ENCODE results near the gene PLXDC2. TPM values are rescaled to one million over a fixed set of nuclear protein-coding genes. Genes with fewer than 3 reads are reported as not detected.

Gene PLXDC2
- total RNA-seq, 1 donor from 2014 or later = 51.3 TPM

DNA sequence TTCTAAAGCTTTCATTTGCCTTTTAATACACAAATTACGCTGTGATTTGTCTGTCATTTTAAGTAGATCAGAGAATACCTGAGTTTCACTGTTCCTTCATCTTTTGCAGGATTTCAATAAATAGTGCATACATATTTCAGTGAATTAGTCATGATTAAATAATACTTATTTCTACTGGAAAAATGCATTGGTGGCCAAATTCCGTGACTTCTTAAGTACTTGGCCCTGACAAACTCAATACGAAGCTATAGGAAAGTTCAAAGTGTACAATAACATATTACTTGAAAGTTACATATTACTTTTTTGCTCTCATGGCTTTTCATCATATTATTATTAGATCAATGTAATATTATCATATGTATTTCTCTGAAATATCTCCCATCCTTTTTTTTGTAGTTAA lies 16.1 kb upstream of the PLXDC2 start:
- Histone ChIP-seq H3K27me3 (no peaks in the 10 kb centered on the region), H3K27ac (no peak overlapping the region), H3K36me3 (no peaks in the 10 kb centered on the region), H3K4me1 (no peaks in the 10 kb centered on the region), H3K4me3 (no peak overlapping the region), H3K9me3 (no peaks in the 10 kb centered on the region)
- no peak for DNase-seq (ENCODE audit: extremely low spot score in 2 of 2)
- intact Hi-C loops (cut with DNase I) = no loop called here
- no peak for TF ChIP-seq POLR2AphosphoS5 (IDR thresholded peaks at IDR 0.05; ENCODE audit: insufficient read depth in 1 of 2, low read depth in 1 of 2)
- no peak for TF ChIP-seq POLR2A (IDR thresholded peaks at IDR 0.05)
- TF ChIP-seq, protein P1, sequence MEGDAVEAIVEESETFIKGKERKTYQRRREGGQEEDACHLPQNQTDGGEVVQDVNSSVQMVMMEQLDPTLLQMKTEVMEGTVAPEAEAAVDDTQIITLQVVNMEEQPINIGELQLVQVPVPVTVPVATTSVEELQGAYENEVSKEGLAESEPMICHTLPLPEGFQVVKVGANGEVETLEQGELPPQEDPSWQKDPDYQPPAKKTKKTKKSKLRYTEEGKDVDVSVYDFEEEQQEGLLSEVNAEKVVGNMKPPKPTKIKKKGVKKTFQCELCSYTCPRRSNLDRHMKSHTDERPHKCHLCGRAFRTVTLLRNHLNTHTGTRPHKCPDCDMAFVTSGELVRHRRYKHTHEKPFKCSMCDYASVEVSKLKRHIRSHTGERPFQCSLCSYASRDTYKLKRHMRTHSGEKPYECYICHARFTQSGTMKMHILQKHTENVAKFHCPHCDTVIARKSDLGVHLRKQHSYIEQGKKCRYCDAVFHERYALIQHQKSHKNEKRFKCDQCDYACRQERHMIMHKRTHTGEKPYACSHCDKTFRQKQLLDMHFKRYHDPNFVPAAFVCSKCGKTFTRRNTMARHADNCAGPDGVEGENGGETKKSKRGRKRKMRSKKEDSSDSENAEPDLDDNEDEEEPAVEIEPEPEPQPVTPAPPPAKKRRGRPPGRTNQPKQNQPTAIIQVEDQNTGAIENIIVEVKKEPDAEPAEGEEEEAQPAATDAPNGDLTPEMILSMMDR (IDR thresholded peaks at IDR 0.05) = no peak

DNA sequence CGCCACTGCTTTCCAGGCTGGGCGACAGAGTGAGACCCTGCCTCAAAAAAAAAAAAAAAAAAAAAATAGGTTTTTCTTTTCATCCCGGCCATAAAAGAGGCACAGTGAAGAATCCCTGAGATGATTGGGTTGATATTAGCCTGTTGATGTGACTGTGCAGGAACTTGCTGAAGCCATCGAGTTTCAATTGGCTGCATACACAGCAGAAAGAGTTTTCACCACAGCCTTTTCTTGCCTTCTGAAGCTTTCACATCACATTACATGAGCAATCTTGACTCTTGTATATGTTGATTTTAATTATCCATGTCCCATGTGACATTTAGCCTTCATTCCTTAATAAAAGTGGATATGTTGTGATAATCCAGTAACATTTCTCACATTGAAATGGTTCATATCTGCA lies 14.9 kb upstream of the PLXDC2 start:
- Histone ChIP-seq H3K36me3 (no peaks in the 10 kb centered on the region), H3K27ac (no peak overlapping the region), H3K9me3 (no peaks in the 10 kb centered on the region), H3K4me1 (no peaks in the 10 kb centered on the region), H3K27me3 (no peaks in the 10 kb centered on the region), H3K4me3 (no peak overlapping the region)
- DNase-seq (ENCODE audit: extremely low spot score in 2 of 2) = no peak
- intact Hi-C loops (cut with DNase I) = no loop called here
- TF ChIP-seq, protein P1 (IDR thresholded peaks at IDR 0.05) = no peak
- no peak for TF ChIP-seq POLR2A (IDR thresholded peaks at IDR 0.05)
- TF ChIP-seq POLR2AphosphoS5 (IDR thresholded peaks at IDR 0.05; ENCODE audit: insufficient read depth in 1 of 2, low read depth in 1 of 2) = no peak

DNA sequence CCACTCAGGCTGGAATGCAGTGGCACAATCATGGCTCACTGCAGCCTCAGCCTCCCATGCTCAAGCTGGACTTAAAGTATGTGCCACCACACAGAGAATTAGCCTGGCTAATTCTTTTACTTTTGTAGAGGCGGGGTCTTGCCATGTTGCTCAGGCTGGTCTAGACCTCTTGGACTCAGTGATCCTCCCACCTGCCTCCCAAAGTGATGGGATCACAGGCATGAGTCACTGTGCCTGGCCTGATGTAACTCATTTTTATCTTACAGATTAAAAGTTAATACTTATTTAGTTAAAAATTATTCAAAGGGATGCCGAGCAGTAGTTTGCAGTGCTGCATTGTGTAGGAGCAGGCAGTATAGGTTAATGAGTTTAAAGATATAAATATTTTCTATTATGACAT lies 12.6 kb upstream of the PLXDC2 start:
- no peaks in the 10 kb centered on the region for H3K4me1 ChIP-seq
- no peak for TF ChIP-seq POLR2A (IDR thresholded peaks at IDR 0.05)
- TF ChIP-seq, protein P1 (IDR thresholded peaks at IDR 0.05) = no peak
- no peak for TF ChIP-seq POLR2AphosphoS5 (IDR thresholded peaks at IDR 0.05; ENCODE audit: insufficient read depth in 1 of 2, low read depth in 1 of 2)
- H3K4me3 ChIP-seq = no peak overlapping the region
- intact Hi-C loops (cut with DNase I) = no loop called here
- no peak overlapping the region for H3K27ac ChIP-seq
- H3K36me3 ChIP-seq = no peaks in the 10 kb centered on the region
- no peaks in the 10 kb centered on the region for H3K9me3 ChIP-seq
- no peak for DNase-seq (ENCODE audit: extremely low spot score in 2 of 2)
- no peaks in the 10 kb centered on the region for H3K27me3 ChIP-seq

DNA sequence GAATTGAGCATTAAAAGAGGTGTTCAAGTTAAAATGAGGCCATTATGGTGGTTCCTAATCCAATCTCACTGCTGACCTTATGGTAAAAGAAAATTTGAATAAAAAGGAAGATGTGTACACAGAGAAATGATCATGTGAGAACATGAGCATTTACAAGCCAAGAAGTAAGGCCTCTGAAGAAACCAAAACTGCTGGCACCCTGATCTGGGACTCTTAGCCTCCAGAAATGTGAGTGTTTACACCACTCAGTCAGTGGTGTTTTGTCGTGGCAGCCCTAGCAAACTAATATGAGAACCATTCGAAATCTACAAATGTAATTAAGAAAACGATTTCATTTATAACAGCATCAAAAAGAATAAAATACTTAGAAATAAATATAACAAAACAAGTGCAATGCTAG lies 6.8 kb upstream of the PLXDC2 start:
- intact Hi-C loops (cut with DNase I) = no loop called here

DNA sequence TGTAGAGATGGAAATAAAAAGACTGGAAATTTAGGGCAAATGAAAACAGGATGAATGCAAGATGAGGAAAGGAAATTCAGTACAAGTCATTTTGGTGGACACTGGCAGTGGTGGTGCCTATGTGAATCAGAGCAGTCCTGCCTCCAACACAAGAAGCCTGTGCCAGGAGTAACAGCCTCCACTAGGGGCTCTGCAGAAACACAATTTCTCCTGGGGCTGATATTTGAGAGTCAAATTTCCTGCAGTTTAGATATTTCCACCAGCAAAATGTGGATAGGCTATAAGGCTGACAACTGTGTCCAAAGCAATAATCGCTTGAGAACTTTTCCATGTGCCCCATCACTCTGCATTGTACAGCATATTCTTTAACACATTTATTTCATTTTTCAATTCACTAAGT lies 4.7 kb upstream of the PLXDC2 start:
- no peak for DNase-seq (ENCODE audit: extremely low spot score in 2 of 2)
- intact Hi-C loops (cut with DNase I) = no loop called here
- no peak overlapping the region for H3K27ac ChIP-seq
- no peak overlapping the region for H3K4me3 ChIP-seq
- H3K9me3 ChIP-seq = no peaks in the 10 kb centered on the region
- H3K36me3 ChIP-seq = no peaks in the 10 kb centered on the region
- no peaks in the 10 kb centered on the region for H3K27me3 ChIP-seq
- no peaks in the 10 kb centered on the region for H3K4me1 ChIP-seq
- TF ChIP-seq, protein P1 (IDR thresholded peaks at IDR 0.05) = peak in 2 of 3 experiments; percentile 12 to 46
- TF ChIP-seq POLR2A (IDR thresholded peaks at IDR 0.05) (no peak), POLR2AphosphoS5 (IDR thresholded peaks at IDR 0.05; ENCODE audit: insufficient read depth in 1 of 2, low read depth in 1 of 2) (no peak)

More for the DNA sequence above, 6.8 kb upstream of the PLXDC2 start:
- Histone ChIP-seq H3K4me3 (no peak overlapping the region), H3K36me3 (no peaks in the 10 kb centered on the region), H3K27me3 (no peaks in the 10 kb centered on the region), H3K9me3 (no peaks in the 10 kb centered on the region), H3K4me1 (no peaks in the 10 kb centered on the region), H3K27ac (no peak overlapping the region)
- DNase-seq (ENCODE audit: extremely low spot score in 2 of 2) = no peak
- TF ChIP-seq POLR2A (IDR thresholded peaks at IDR 0.05) (no peak), POLR2AphosphoS5 (IDR thresholded peaks at IDR 0.05; ENCODE audit: insufficient read depth in 1 of 2, low read depth in 1 of 2) (no peak)
- TF ChIP-seq, protein P1 (IDR thresholded peaks at IDR 0.05) = no peak

Measured in vagina (tissue), 2 donors.